Measurements from ENCODE around the gene MCEMP1.

- TF ChIP-seq, protein P1, sequence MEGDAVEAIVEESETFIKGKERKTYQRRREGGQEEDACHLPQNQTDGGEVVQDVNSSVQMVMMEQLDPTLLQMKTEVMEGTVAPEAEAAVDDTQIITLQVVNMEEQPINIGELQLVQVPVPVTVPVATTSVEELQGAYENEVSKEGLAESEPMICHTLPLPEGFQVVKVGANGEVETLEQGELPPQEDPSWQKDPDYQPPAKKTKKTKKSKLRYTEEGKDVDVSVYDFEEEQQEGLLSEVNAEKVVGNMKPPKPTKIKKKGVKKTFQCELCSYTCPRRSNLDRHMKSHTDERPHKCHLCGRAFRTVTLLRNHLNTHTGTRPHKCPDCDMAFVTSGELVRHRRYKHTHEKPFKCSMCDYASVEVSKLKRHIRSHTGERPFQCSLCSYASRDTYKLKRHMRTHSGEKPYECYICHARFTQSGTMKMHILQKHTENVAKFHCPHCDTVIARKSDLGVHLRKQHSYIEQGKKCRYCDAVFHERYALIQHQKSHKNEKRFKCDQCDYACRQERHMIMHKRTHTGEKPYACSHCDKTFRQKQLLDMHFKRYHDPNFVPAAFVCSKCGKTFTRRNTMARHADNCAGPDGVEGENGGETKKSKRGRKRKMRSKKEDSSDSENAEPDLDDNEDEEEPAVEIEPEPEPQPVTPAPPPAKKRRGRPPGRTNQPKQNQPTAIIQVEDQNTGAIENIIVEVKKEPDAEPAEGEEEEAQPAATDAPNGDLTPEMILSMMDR (IDR thresholded peaks at IDR 0.05): no peak
- TF ChIP-seq POLR2A (IDR thresholded peaks at IDR 0.05): no peak
Measured at GRCh38 chr19:7679771-7680605, 3.1 kb downstream of the MCEMP1 start.

Data from lower leg skin (tissue), 3 donors.